Ovary (tissue), 9 donors: ENCODE results near the gene SPG7. TPM values are rescaled to one million over a fixed set of nuclear protein-coding genes. Genes with fewer than 3 reads are reported as not detected.

Experiments used
- DNase-seq, 5 donors: peaks; one replicate each; pipeline ENCODE4 v3.0.0-alpha.2; 2019 to 2020
- H3K27ac ChIP-seq, 2 donors: fragments of 200-600 bp; one replicate each; pipeline versions ENCODE4 v1.5.1 to v1.8.0; 2019 to 2022
- H3K27me3 ChIP-seq: fragments of 200-600 bp; one replicate; pipeline ENCODE4 v1.8.0; 2022
- H3K36me3 ChIP-seq: fragments of 200-600 bp; sonication (generic); one replicate; pipeline ENCODE4 v1.5.1; 2019
- H3K4me1 ChIP-seq: one replicate; pipeline ENCODE4 v1.8.1; 2013; ENCODE audit warnings: mild to moderate bottlenecking, moderate library complexity; ENCODE audit not compliant: insufficient read depth
- H3K4me3 ChIP-seq: fragments of 200-600 bp; sonication (generic); one replicate; pipeline ENCODE4 v1.5.1; 2017
- H3K9me3 ChIP-seq, 2 donors: fragments of 200-600 bp in 1 of 2; sonication (generic) in 1 of 2; one replicate each; pipeline versions ENCODE4 v1.5.1 to v1.8.1; 2013 to 2019; ENCODE audit warnings: mild to moderate bottlenecking in 1 of 2, moderate library complexity in 1 of 2
- CTCF ChIP-seq, 3 donors: fragments of 450-650 bp in 2 of 3; fragments of 200-600 bp in 1 of 3; IDR thresholded peaks; one replicate each; pipeline versions ENCODE4 v1.5.1 to v1.8.0; 2016 to 2022; ENCODE audit warnings: antibody characterized with exemption in 3 of 3, mild to moderate bottlenecking in 1 of 3
- EP300 ChIP-seq: sonication (generic); formaldehyde crosslinking; IDR thresholded peaks from one replicate; pipeline ENCODE4 v1.6.1; 2017; ENCODE audit warnings: antibody characterized with exemption
- POLR2A ChIP-seq: fragments of 450-650 bp; IDR thresholded peaks from one replicate; pipeline ENCODE4 v1.6.1; 2017; ENCODE audit warnings: antibody characterized with exemption, mild to moderate bottlenecking, moderate library complexity
- WGBS, 3 donors: extraction: QIAGEN DNeasy Blood & Tissue Kit in 1 of 3; methylation state at CpG; one replicate each; pipeline versions ENCODE4 v1.1.5 to v1.1.7; 2013 to 2017; 5-methylcytosine and 5-hydroxymethylcytosine counted together
- intact Hi-C, 4 donors: fragments of 100-400 bp; cut with DNase I; formaldehyde crosslinking; loops; one replicate each; pipeline versions ENCODE4 v1.11.0 to v1.15.1; 2022 to 2023
- polyA plus RNA-seq, 2 donors: library from polyadenylated mRNA; stranded (reverse); fragments of 200-250 nt in 1 of 2; fragments of 350-450 nt in 1 of 2; fragmentation: Illumina TruSeq in 1 of 2; extraction: RNeasy Lipid Tissue Mini Kit (QIAGEN cat#74804) in 1 of 2; gene quantifications; one replicate each; pipeline ENCODE4 v1.2.3, GENCODE V29; 2013 to 2014
- total RNA-seq, 7 donors: library from RNA; depleted of rRNA in 2 of 7; stranded (reverse); fragments of >200 nt in 2 of 7; fragmentation: NEBNext Ultra II Directional in 3 of 7; extraction: Animal tissue kit (Norgen Biotek cat#: 25700) in 3 of 7; gene quantifications; one replicate each; pipeline versions ENCODE4 v1.1.0 to v1.2.4, GENCODE V29; 2016 to 2023
- donor health status: DM: no; HTN: no; CAD: no; lungs with moderate emphysema.
- donor health status: DM: no; HTN: no; CAD: no.
- donor health status: Bipolar disorder and iron deficiency.
- donor health status: DM: yes; HTN: yes; CAD: no.
- donor health status: DM: no; HTN: no; CAD: no.
- donor health status: DM: yes; HTN: yes; CAD: no.

Gene SPG7
- total and polyA plus RNA-seq, 9 donors = 48.9 to 145 (median 92.2) TPM

GRCh38 chr16:89589241-89589926 lies 81.2 kb downstream of the SPG7 start:
- H3K4me3 ChIP-seq = no peak overlapping the region
- intact Hi-C loops = no loop called here
- H3K4me1 ChIP-seq = no peaks in the 10 kb centered on the region
- no peak for DNase-seq
- no peaks in the 10 kb centered on the region for H3K36me3 ChIP-seq
- H3K27ac ChIP-seq = no peak overlapping the region
- H3K27me3 ChIP-seq = no peaks in the 10 kb centered on the region
- TF ChIP-seq CTCF (IDR thresholded peaks at IDR 0.05) = no peak
- TF ChIP-seq EP300 = no peak
- TF ChIP-seq POLR2A = no peak
- WGBS, 3 donors = 88 to 94% (median 90%) methylated on average over 19 to 21 of the region's 21 CpGs
- no peaks in the 10 kb centered on the region for H3K9me3 ChIP-seq

- no peaks in the 10 kb centered on the region for H3K4me1 ChIP-seq
- H3K4me3 ChIP-seq = no peak overlapping the region
- WGBS, 3 donors = 85 to 88% (median 86%) methylated on average over 15 of the region's 15 CpGs
- no peak for DNase-seq
- H3K27ac ChIP-seq = no peak overlapping the region
- no peaks in the 10 kb centered on the region for H3K27me3 ChIP-seq
- H3K36me3 ChIP-seq = no peaks in the 10 kb centered on the region
- no peaks in the 10 kb centered on the region for H3K9me3 ChIP-seq
- intact Hi-C loops = no loop called here
- TF ChIP-seq CTCF (IDR thresholded peaks at IDR 0.05) (no peak), EP300 (no peak), POLR2A (no peak)
Observed at GRCh38 chr16:89593841-89594240, 85.6 kb downstream of the SPG7 start.

- Histone ChIP-seq H3K4me3 (no peak overlapping the region), H3K4me1 (no peaks in the 10 kb centered on the region), H3K36me3 (no peaks in the 10 kb centered on the region), H3K27me3 (no peaks in the 10 kb centered on the region), H3K9me3 (no peaks in the 10 kb centered on the region), H3K27ac (no peak overlapping the region)
- DNase-seq = no peak
- TF ChIP-seq CTCF (IDR thresholded peaks at IDR 0.05) = no peak
- no peak for TF ChIP-seq EP300
- TF ChIP-seq POLR2A = no peak
- 91 to 94% (median 93%) methylated on average over 47 of the region's 47 CpGs for WGBS, 3 donors
- intact Hi-C loops = no loop called here
Observed at GRCh38 chr16:89595330-89596060, 87.3 kb downstream of the SPG7 start.

- Histone ChIP-seq H3K36me3 (no peaks in the 10 kb centered on the region), H3K9me3 (no peaks in the 10 kb centered on the region), H3K27ac (no peak overlapping the region), H3K4me3 (no peak overlapping the region), H3K27me3 (no peaks in the 10 kb centered on the region), H3K4me1 (no peaks in the 10 kb centered on the region)
- 83 to 89% (median 85%) methylated on average over 24 to 25 of the region's 25 CpGs for WGBS, 3 donors
- intact Hi-C loops = no loop called here
- DNase-seq = no peak
- no peak for TF ChIP-seq CTCF (IDR thresholded peaks at IDR 0.05)
- TF ChIP-seq POLR2A = no peak
- no peak for TF ChIP-seq EP300
Observed at GRCh38 chr16:89596061-89596689, 88.0 kb downstream of the SPG7 start.
